Raji (cell line): ENCODE data around the gene PLPP7.

Source experiments
- POLR2A ChIP-seq: IDR thresholded peaks from 2 replicates; pipeline ENCODE4 v1.6.1; 2011; ENCODE audit warnings: low read depth, low read length, control low read depth; ENCODE audit not compliant: insufficient read depth

PLPP7 gene

GRCh38 chr9:131324736-131325679, 35.5 kb downstream of the PLPP7 start:
- no peak for TF ChIP-seq POLR2A

GRCh38 chr9:131329241-131329641, 39.7 kb downstream of the PLPP7 start:
- no peak for TF ChIP-seq POLR2A

- TF ChIP-seq POLR2A = no peak
Observed at GRCh38 chr9:131330814-131331600, 41.5 kb downstream of the PLPP7 start.

GRCh38 chr9:131333771-131334628, 44.5 kb downstream of the PLPP7 start:
- TF ChIP-seq POLR2A = no peak

GRCh38 chr9:131334629-131335367, 45.3 kb downstream of the PLPP7 start:
- no peak for TF ChIP-seq POLR2A

GRCh38 chr9:131335368-131335755, 45.8 kb downstream of the PLPP7 start:
- TF ChIP-seq POLR2A = no peak

- no peak for TF ChIP-seq POLR2A
Observed at GRCh38 chr9:131337131-131337848, 47.8 kb downstream of the PLPP7 start.

- TF ChIP-seq POLR2A = no peak
Observed at GRCh38 chr9:131346559-131346958, 57.0 kb downstream of the PLPP7 start.

- no peak for TF ChIP-seq POLR2A
Observed at GRCh38 chr9:131347376-131348020, 58.0 kb downstream of the PLPP7 start.

- TF ChIP-seq POLR2A = no peak
Observed at GRCh38 chr9:131348631-131349521, 59.4 kb downstream of the PLPP7 start.

GRCh38 chr9:131349522-131349880, 60.0 kb downstream of the PLPP7 start:
- TF ChIP-seq POLR2A = no peak

GRCh38 chr9:131349881-131350563, 60.5 kb downstream of the PLPP7 start:
- no peak for TF ChIP-seq POLR2A
